Measurements from ENCODE around the gene CTDSPL.

- TF ChIP-seq CTCF (IDR thresholded peaks at IDR 0.05 in 2 of 3, conservative IDR thresholded peaks at IDR 0.05 in 1 of 3; ENCODE audit: control insufficient read depth in 2 of 3, extremely low read depth in 1 of 3, insufficient read depth in 1 of 3, low read depth in 3 of 3, low read length in 3 of 3) (no peak), TAF1 (IDR thresholded peaks at IDR 0.05; ENCODE audit: borderline replicate concordance, low read depth, low read length) (no peak), SIN3A (IDR thresholded peaks at IDR 0.05; ENCODE audit: low read depth, low read length) (no peak), EZH2 (IDR thresholded peaks at IDR 0.05; ENCODE audit: borderline replicate concordance, control insufficient read depth, low read depth, low read length) (no peak), NR2C2 (IDR thresholded peaks at IDR 0.05; ENCODE audit: borderline replicate concordance, control insufficient read depth, insufficient read length, low read depth) (no peak), SREBF1 (IDR thresholded peaks at IDR 0.05; ENCODE audit: low read length) (no peak)
Observed at GRCh38 chr3:37910671-37911400, 49.2 kb downstream of the CTDSPL start.

Data from GM12878 (cell line).